WERI-Rb-1 (cell line): Measurements from ENCODE around the gene RAPGEF4.
"Not testable (repeated sequence)": the region's sequence is repeated elsewhere in the genome, so short reads cannot be mapped to it uniquely, and the experiment has no call there.

Source experiments
- DNase-seq: peaks from one replicate; pipeline ENCODE4 v3.0.0-alpha.2; 2020
- H3K27ac ChIP-seq: fragments of 250-450 bp; sonication (Bioruptor Pico); 2 replicates; pipeline ENCODE4 v1.5.1; 2020; ENCODE audit warnings: mild to moderate bottlenecking, moderate library complexity
- H3K27me3 ChIP-seq: fragments of 250-450 bp; sonication (Bioruptor Pico); 2 replicates; pipeline ENCODE4 v1.5.1; 2021; ENCODE audit warnings: mild to moderate bottlenecking, low read depth, moderate library complexity; ENCODE audit not compliant: insufficient read depth, severe bottlenecking
- H3K36me3 ChIP-seq: fragments of 250-450 bp; sonication (Bioruptor Pico); 2 replicates; pipeline ENCODE4 v1.5.1; 2020; ENCODE audit warnings: mild to moderate bottlenecking, moderate library complexity
- H3K4me3 ChIP-seq: 2 replicates; pipeline ENCODE4 v1.5.1; 2011; ENCODE audit warnings: low read depth, mild to moderate bottlenecking, control low read depth, low read length
- H3K9me3 ChIP-seq: fragments of 250-450 bp; sonication (Bioruptor Pico); 2 replicates; pipeline ENCODE4 v1.5.1; 2021; ENCODE audit warnings: mild to moderate bottlenecking, moderate library complexity; ENCODE audit not compliant: severe bottlenecking
- CTCF ChIP-seq: IDR thresholded peaks from 2 replicates; pipeline ENCODE4 v1.5.1; 2011; ENCODE audit warnings: low read depth, mild to moderate bottlenecking, control low read depth, inconsistent platforms, low read length

Gene RAPGEF4

GRCh38 chr2:173034143-173034542 is 298.5 kb downstream of the RAPGEF4 start:
- no peak for TF ChIP-seq CTCF
- H3K27me3 ChIP-seq: no peaks in the 10 kb centered on the region
- no peak overlapping the region for H3K4me3 ChIP-seq
- H3K27ac ChIP-seq: no peak overlapping the region
- no peaks in the 10 kb centered on the region for H3K36me3 ChIP-seq
- no peaks in the 10 kb centered on the region for H3K9me3 ChIP-seq
- no peak for DNase-seq

- Histone ChIP-seq H3K27ac (peak overlapping the region; percentile 43), H3K9me3 (no peaks in the 10 kb centered on the region), H3K4me3 (no peak overlapping the region), H3K27me3 (no peaks in the 10 kb centered on the region), H3K36me3 (no peaks in the 10 kb centered on the region)
- no peak for TF ChIP-seq CTCF
- peak; percentile 78 for DNase-seq
Measured at GRCh38 chr2:173037245-173038120, 301.8 kb downstream of the RAPGEF4 start.

- not testable (repeated sequence) for H3K27me3 ChIP-seq, H3K4me3 ChIP-seq, H3K36me3 ChIP-seq, H3K9me3 ChIP-seq, DNase-seq
- peak overlapping the region; percentile 43 for H3K27ac ChIP-seq
Measured at GRCh38 chr2:173038257-173038656, 302.6 kb downstream of the RAPGEF4 start.

GRCh38 chr2:173040729-173041128 is 305.1 kb downstream of the RAPGEF4 start:
- DNase-seq: no peak
- Histone ChIP-seq H3K27ac (no peak overlapping the region), H3K36me3 (no peaks in the 10 kb centered on the region), H3K9me3 (no peaks in the 10 kb centered on the region), H3K27me3 (no peaks in the 10 kb centered on the region), H3K4me3 (no peak overlapping the region)
- no peak for TF ChIP-seq CTCF

GRCh38 chr2:173043476-173043875 is 307.8 kb downstream of the RAPGEF4 start:
- Histone ChIP-seq H3K9me3 (no peaks in the 10 kb centered on the region), H3K4me3 (no peak overlapping the region), H3K27ac (no peak overlapping the region), H3K36me3 (no peaks in the 10 kb centered on the region), H3K27me3 (no peaks in the 10 kb centered on the region)
- no peak for TF ChIP-seq CTCF
- no peak for DNase-seq

GRCh38 chr2:173043897-173044519 is 308.4 kb downstream of the RAPGEF4 start:
- H3K9me3 ChIP-seq: no peaks in the 10 kb centered on the region
- DNase-seq: no peak
- H3K27me3 ChIP-seq: no peaks in the 10 kb centered on the region
- H3K4me3 ChIP-seq: no peak overlapping the region
- no peak overlapping the region for H3K27ac ChIP-seq
- H3K36me3 ChIP-seq: no peaks in the 10 kb centered on the region
- TF ChIP-seq CTCF: no peak
